Measurements from ENCODE around the gene COG7.
A peak's percentile ranks its signal among the peaks of the same experiment; 100 is the strongest.
"Not testable (repeated sequence)": the region's sequence is repeated elsewhere in the genome, so short reads cannot be mapped to it uniquely, and the experiment has no call there.

Gene COG7

GRCh38 chr16:23381702-23382101 is 71.3 kb downstream of the COG7 start:
- not testable (repeated sequence) for DNase-seq

- no peak for DNase-seq
These were observed 72.5 kb downstream of the COG7 start for GRCh38 chr16:23380501-23380951.

GRCh38 chr16:23379707-23380106 is 73.3 kb downstream of the COG7 start:
- DNase-seq, result no peak

GRCh38 chr16:23378921-23379320 is 74.1 kb downstream of the COG7 start:
- DNase-seq, result no peak

- no peak for DNase-seq
These were observed 74.7 kb downstream of the COG7 start for GRCh38 chr16:23378256-23378655.

- no peak for DNase-seq
These were observed 75.7 kb downstream of the COG7 start for GRCh38 chr16:23377071-23377931.

- no peak for DNase-seq
These were observed 77.3 kb downstream of the COG7 start for GRCh38 chr16:23375643-23376042.

- peak; percentile 71 for DNase-seq
These were observed 78.1 kb downstream of the COG7 start for GRCh38 chr16:23374721-23375510.

- no peak for DNase-seq
These were observed 79.4 kb downstream of the COG7 start for GRCh38 chr16:23373436-23374219.

- no peak for DNase-seq
These were observed 81.6 kb downstream of the COG7 start for GRCh38 chr16:23371368-23371767.

- no peak for DNase-seq
These were observed 83.6 kb downstream of the COG7 start for GRCh38 chr16:23369416-23369815.

GRCh38 chr16:23368469-23368868 is 84.5 kb downstream of the COG7 start:
- no peak for DNase-seq

GRCh38 chr16:23367988-23368387 is 85.0 kb downstream of the COG7 start:
- DNase-seq, result no peak

- DNase-seq, result no peak
These were observed 85.4 kb downstream of the COG7 start for GRCh38 chr16:23367564-23367963.

GRCh38 chr16:23366341-23366740 is 86.6 kb downstream of the COG7 start:
- not testable (repeated sequence) for DNase-seq

- DNase-seq, result no peak
These were observed 87.3 kb downstream of the COG7 start for GRCh38 chr16:23365602-23366240.

- DNase-seq, result no peak
These were observed 90.3 kb downstream of the COG7 start for GRCh38 chr16:23362460-23363317.

- DNase-seq, result no peak
These were observed 93.8 kb downstream of the COG7 start for GRCh38 chr16:23359092-23359760.

GRCh38 chr16:23357761-23358290 is 95.2 kb downstream of the COG7 start:
- no peak for DNase-seq

- no peak for DNase-seq
These were observed 96.0 kb downstream of the COG7 start for GRCh38 chr16:23356941-23357340.
